Activated B cell treated with CpG ODN at 0.5 μM for 24 hours (primary cell): ENCODE results near the gene THUMPD3. TPM values are rescaled to one million over a fixed set of nuclear protein-coding genes. Genes with fewer than 3 reads are reported as not detected.

ENCODE experiments used
- ATAC-seq: fragments of 200-7000 bp; cut with Tn5 transposase; one replicate; pipeline ENCODE4 v1.10.0; 2021; ENCODE audit warnings: low read depth, mild to moderate bottlenecking, moderate library complexity
- CTCF ChIA-PET: fragments of 350-600 bp; sonication (Branson Sonifier 250); formaldehyde crosslinking; loops from one replicate; lab custom pipeline; 2021; ENCODE audit warnings: antibody characterized with exemption; lab: Charles Lee
- POLR2A ChIA-PET: fragments of 350-600 bp; sonication (Branson Sonifier 250); formaldehyde crosslinking; loops from one replicate; lab custom pipeline; 2021; ENCODE audit warnings: antibody characterized with exemption; lab: Charles Lee
- DNase-seq: peaks from one replicate; pipeline ENCODE4 v3.0.0; 2022
- H3K27ac Mint-ChIP-seq: one replicate; pipeline ENCODE4 v1.8.0; 2020; ENCODE audit warnings: mixed read lengths
- H3K27me3 Mint-ChIP-seq: one replicate; pipeline ENCODE4 v1.8.0; 2021; ENCODE audit warnings: mixed read lengths
- H3K36me3 Mint-ChIP-seq: one replicate; pipeline ENCODE4 v1.8.0; 2021; ENCODE audit warnings: low read depth, mixed read lengths
- H3K4me1 Mint-ChIP-seq: one replicate; pipeline ENCODE4 v1.8.0; 2021; ENCODE audit warnings: mixed read lengths
- H3K4me3 Mint-ChIP-seq: one replicate; pipeline ENCODE4 v1.8.0; 2020; ENCODE audit warnings: mild to moderate bottlenecking, mixed read lengths
- H3K9me3 Mint-ChIP-seq: one replicate; pipeline ENCODE4 v1.8.0; 2020; ENCODE audit warnings: mixed read lengths
- intact Hi-C: fragments of 100-400 bp; cut with micrococcal nuclease; formaldehyde crosslinking; loops from one replicate; pipeline ENCODE4 v1.15.1; 2024
- total RNA-seq: library from RNA; stranded (reverse); gene quantifications from 2 replicates; pipeline ENCODE4 v1.2.3, GENCODE V29; 2022
- TF ChIP-seq, protein P1 (sequence below): fragments of 200-600 bp; IDR thresholded peaks from one replicate; pipeline ENCODE4 v1.8.0; 2022; ENCODE audit warnings: antibody characterized with exemption, mild to moderate bottlenecking

Gene THUMPD3
- total RNA-seq, 1 donor from 2014 or later = 42.0 TPM

DNA sequence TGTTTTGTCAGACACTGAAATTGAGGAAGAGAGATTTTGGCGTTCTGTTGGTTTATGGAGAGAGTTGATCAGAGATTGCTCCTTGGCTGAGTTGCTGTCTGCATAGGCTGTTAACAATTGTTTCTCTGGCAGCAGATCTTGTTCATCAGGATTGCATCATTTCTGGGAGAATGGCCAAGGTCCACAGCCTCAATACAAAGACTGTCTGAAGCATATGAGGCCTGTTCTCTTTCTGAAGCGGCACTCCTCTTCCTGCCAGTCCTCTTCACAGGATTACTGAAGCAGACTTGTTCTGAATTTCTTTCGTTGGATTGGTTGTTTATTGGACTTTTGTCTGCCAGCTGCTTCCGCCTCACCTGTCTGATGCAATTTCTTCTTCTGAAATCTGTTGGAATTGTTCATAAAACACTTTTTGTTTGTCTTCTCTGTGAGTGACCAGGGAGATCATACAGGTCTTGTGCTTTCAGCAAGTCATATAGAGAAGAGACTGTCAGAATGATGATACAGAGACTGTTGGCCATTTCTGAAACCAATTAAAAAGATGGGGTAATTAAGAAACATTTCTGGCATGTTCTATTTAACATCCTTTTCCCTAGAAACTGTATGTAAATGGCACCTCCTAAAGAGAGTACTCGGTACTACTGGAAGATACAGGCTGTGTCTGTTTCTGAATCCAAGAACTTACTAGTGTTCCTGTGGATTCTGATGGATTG is 60.0 kb downstream of the THUMPD3 start:
- DNase-seq (no peak), ATAC-seq (peak; percentile 28)
- Mint-ChIP-seq H3K27ac (peak overlapping the region; percentile 46), H3K4me1 (peaks cover 24% of the 10 kb centered on the region), H3K27me3 (no peaks in the 10 kb centered on the region), H3K4me3 (no peak overlapping the region), H3K9me3 (no peaks in the 10 kb centered on the region), H3K36me3 (peaks cover 41% of the 10 kb centered on the region)
- intact Hi-C loops = loop anchor here (1.0 to 5.0 kb wide), 3 partner anchors 26 to 70 kb away; partner anchors contain the start of gene SETD5
- CTCF ChIA-PET = interaction anchor here (1.1 to 1.4 kb wide), 2 partner anchors 24 to 68 kb away, joined by 3 to 4 read pairs; no protein-coding TSS in a partner anchor
- TF ChIP-seq, protein P1, sequence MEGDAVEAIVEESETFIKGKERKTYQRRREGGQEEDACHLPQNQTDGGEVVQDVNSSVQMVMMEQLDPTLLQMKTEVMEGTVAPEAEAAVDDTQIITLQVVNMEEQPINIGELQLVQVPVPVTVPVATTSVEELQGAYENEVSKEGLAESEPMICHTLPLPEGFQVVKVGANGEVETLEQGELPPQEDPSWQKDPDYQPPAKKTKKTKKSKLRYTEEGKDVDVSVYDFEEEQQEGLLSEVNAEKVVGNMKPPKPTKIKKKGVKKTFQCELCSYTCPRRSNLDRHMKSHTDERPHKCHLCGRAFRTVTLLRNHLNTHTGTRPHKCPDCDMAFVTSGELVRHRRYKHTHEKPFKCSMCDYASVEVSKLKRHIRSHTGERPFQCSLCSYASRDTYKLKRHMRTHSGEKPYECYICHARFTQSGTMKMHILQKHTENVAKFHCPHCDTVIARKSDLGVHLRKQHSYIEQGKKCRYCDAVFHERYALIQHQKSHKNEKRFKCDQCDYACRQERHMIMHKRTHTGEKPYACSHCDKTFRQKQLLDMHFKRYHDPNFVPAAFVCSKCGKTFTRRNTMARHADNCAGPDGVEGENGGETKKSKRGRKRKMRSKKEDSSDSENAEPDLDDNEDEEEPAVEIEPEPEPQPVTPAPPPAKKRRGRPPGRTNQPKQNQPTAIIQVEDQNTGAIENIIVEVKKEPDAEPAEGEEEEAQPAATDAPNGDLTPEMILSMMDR = no peak
- POLR2A ChIA-PET = interaction anchor here (1.4 kb wide), 1 partner anchor 70 kb away, joined by 3 read pairs; no protein-coding TSS in a partner anchor

DNA sequence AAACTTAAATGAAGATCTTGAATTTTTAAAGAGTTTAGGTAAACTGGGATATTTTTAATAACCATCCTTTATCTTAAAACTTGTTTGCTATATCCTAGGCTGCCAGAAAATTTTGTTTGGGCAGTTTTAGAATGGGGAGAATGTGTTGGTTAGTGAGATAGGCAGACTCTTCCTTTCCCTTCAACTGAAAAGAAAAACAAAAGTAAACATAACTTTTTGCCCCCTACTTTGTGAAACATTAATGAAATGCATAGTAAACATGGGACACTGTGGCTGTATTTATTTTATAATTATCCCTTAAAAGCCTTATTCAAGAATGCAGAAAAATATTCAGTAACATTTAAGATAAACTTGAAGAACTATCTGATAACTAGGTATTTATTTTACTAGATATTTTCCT is 65.6 kb downstream of the THUMPD3 start:
- no peaks in the 10 kb centered on the region for H3K27me3 Mint-ChIP-seq
- intact Hi-C loops = no loop called here
- peaks cover 73% of the 10 kb centered on the region for H3K36me3 Mint-ChIP-seq
- H3K9me3 Mint-ChIP-seq = no peaks in the 10 kb centered on the region
- TF ChIP-seq, protein P1 = no peak
- H3K4me1 Mint-ChIP-seq = peaks cover 2% of the 10 kb centered on the region
- CTCF ChIA-PET = no interaction called here
- no peak overlapping the region for H3K27ac Mint-ChIP-seq
- no peak for DNase-seq
- POLR2A ChIA-PET = no interaction called here
- H3K4me3 Mint-ChIP-seq = no peak overlapping the region
- no peak for ATAC-seq

- CTCF ChIA-PET = no interaction called here
These were observed 67.9 kb downstream of the THUMPD3 start for GRCh38 chr3:9430733-9431132.

DNA sequence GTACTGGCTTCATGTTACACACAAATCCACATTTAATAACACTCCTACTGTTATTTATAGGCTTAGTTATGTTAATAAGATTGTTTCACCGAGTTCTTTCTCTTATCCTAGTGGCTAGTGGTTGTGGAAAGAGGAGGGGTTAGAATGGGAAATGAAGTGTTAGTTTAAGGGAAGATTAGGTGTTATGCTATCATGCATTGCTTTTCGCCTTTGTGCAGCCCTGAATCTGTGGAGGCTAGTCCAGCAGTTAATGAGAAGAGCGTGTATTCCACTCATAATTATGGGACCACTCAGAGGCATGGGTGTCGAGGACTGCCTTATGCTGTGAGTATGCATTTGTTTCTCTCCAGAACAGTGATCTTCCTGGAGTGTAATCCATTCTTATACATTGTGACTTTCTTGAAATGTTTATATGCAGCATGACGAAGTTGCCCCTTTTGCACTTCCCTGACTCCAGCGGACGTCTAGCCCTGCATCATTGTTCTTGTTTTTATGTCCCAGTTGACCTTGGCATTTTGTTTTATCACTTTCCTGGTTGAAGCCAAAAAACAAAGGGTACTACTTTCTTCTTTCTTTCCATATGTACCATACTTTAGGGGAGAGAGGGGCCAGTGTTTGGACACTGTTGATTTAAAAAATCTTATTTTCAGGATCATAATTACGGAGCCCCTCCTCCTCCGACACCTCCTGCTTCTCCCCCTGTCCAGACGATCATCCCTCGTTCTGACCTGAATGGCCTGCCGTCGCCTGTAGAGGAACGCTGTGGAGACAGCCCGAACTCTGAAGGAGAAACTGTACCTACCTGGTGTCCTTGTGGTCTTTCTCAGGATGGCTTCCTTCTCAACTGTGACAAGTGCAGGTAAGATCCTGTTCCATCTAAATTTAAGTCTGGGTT is 71.0 kb downstream of the THUMPD3 start:
- Mint-ChIP-seq H3K9me3 (no peaks in the 10 kb centered on the region), H3K4me3 (no peak overlapping the region), H3K27ac (no peak overlapping the region), H3K27me3 (no peaks in the 10 kb centered on the region), H3K36me3 (peaks cover 90% of the 10 kb centered on the region), H3K4me1 (no peaks in the 10 kb centered on the region)
- intact Hi-C loops = no loop called here
- ChIA-PET POLR2A (no interaction called here), CTCF (no interaction called here)
- TF ChIP-seq, protein P1 = no peak
- DNase-seq (no peak), ATAC-seq (no peak)

More at GRCh38 chr3:9430733-9431132, 67.9 kb downstream of the THUMPD3 start:
- H3K36me3 Mint-ChIP-seq = peaks cover 85% of the 10 kb centered on the region
- DNase-seq = no peak
- no peak overlapping the region for H3K4me3 Mint-ChIP-seq
- H3K4me1 Mint-ChIP-seq = no peaks in the 10 kb centered on the region
- no peaks in the 10 kb centered on the region for H3K27me3 Mint-ChIP-seq
- POLR2A ChIA-PET = no interaction called here
- intact Hi-C loops = no loop called here
- ATAC-seq = no peak
- TF ChIP-seq, protein P1 = no peak
- H3K9me3 Mint-ChIP-seq = no peaks in the 10 kb centered on the region
- H3K27ac Mint-ChIP-seq = no peak overlapping the region

- H3K4me1 Mint-ChIP-seq = peaks cover 2% of the 10 kb centered on the region
- H3K4me3 Mint-ChIP-seq = no peak overlapping the region
These were observed 72.5 kb downstream of the THUMPD3 start for GRCh38 chr3:9435316-9435715.

More at GRCh38 chr3:9435316-9435715, 72.5 kb downstream of the THUMPD3 start:
- Mint-ChIP-seq H3K27me3 (no peaks in the 10 kb centered on the region), H3K27ac (no peak overlapping the region), H3K36me3 (peaks cover 90% of the 10 kb centered on the region), H3K9me3 (no peaks in the 10 kb centered on the region)
- no peak for ATAC-seq
- TF ChIP-seq, protein P1 = no peak
- no peak for DNase-seq
- POLR2A ChIA-PET = interaction anchor here (0.6 kb wide), 1 partner anchor 240 kb away, joined by 3 read pairs; no protein-coding TSS in a partner anchor
- CTCF ChIA-PET = no interaction called here
- intact Hi-C loops = loop anchor here (5.0 kb wide), 1 partner anchor 37 kb away; no protein-coding TSS in a partner anchor
